Esophagus muscularis mucosa (tissue), 4 donors: Measurements from ENCODE around the gene FEM1A. TPM values are rescaled to one million over a fixed set of nuclear protein-coding genes. Genes with fewer than 3 reads are reported as not detected.
"Not testable (repeated sequence)": the region's sequence is repeated elsewhere in the genome, so short reads cannot be mapped to it uniquely, and the experiment has no call there.

Experiments used
- DNase-seq: peaks from one replicate; pipeline ENCODE4 v3.0.0-alpha.2; 2017; ENCODE audit errors: extremely low spot score
- H3K27ac ChIP-seq, 4 donors: fragments of 200-600 bp; sonication (generic); replicated peaks in 1 of 4; 1 replicate in 3 of 4; 2 replicates in 1 of 4; pipeline ENCODE4 v1.5.1; 2016 to 2019; ENCODE audit warnings: mild to moderate bottlenecking in 1 of 4
- H3K27me3 ChIP-seq, 4 donors: fragments of 200-600 bp; sonication (generic); one replicate each; pipeline versions ENCODE4 v1.5.1 to v1.6.0; 2016 to 2019
- H3K36me3 ChIP-seq, 4 donors: fragments of 200-600 bp; sonication (generic); one replicate each; pipeline ENCODE4 v1.5.1; 2016 to 2019
- H3K4me1 ChIP-seq, 4 donors: fragments of 200-600 bp; sonication (generic); one replicate each; pipeline ENCODE4 v1.5.1; 2016 to 2019
- H3K4me3 ChIP-seq, 4 donors: fragments of 200-600 bp; sonication (generic); 1 replicate in 2 of 4; 2 replicates in 2 of 4; pipeline ENCODE4 v1.5.1; 2016 to 2019; ENCODE audit warnings: mild to moderate bottlenecking in 4 of 4, moderate library complexity in 1 of 4
- H3K9me3 ChIP-seq, 4 donors: fragments of 200-600 bp; sonication (generic); 1 replicate in 3 of 4; 2 replicates in 1 of 4; pipeline ENCODE4 v1.5.1; 2016 to 2019
- EP300 ChIP-seq: sonication (generic); formaldehyde crosslinking; IDR thresholded peaks from one replicate; pipeline ENCODE4 v1.6.1; 2017; ENCODE audit warnings: antibody characterized with exemption
- POLR2A ChIP-seq: fragments of 450-650 bp; IDR thresholded peaks from one replicate; pipeline ENCODE4 v1.6.1; 2017; ENCODE audit warnings: antibody characterized with exemption, moderate library complexity, mild to moderate bottlenecking, low read depth
- POLR2AphosphoS5 ChIP-seq, 2 donors: sonication (generic); formaldehyde crosslinking; IDR thresholded peaks; one replicate each; pipeline ENCODE4 v1.6.1; 2017; ENCODE audit warnings: antibody characterized with exemption in 2 of 2
- WGBS: methylation state at CpG from one replicate; pipeline ENCODE4 v1.1.5; 2018; 5-methylcytosine and 5-hydroxymethylcytosine counted together
- intact Hi-C: fragments of 100-400 bp; cut with DNase I; formaldehyde crosslinking; loops from one replicate; pipeline ENCODE4 v1.15.1; 2023
- total RNA-seq, 4 donors: library from RNA; depleted of rRNA; stranded (reverse); fragments of >200 nt; gene quantifications; one replicate each; pipeline versions ENCODE4 v1.1.0 to v1.2.1, GENCODE V29; 2016
- TF ChIP-seq, protein P1 (sequence below), 3 experiments: fragments of 200-600 bp in 2 of 3; fragments of 450-650 bp in 1 of 3; sonication (generic) in 2 of 3; IDR thresholded peaks; one replicate each; pipeline ENCODE4 v1.5.1; 2017 to 2019; ENCODE audit warnings: antibody characterized with exemption in 3 of 3, mild to moderate bottlenecking in 2 of 3, moderate library complexity in 1 of 3

Gene FEM1A
- total RNA-seq, 4 donors from 2014 or later = 16.2 to 22.8 (median 19.9) TPM

DNA sequence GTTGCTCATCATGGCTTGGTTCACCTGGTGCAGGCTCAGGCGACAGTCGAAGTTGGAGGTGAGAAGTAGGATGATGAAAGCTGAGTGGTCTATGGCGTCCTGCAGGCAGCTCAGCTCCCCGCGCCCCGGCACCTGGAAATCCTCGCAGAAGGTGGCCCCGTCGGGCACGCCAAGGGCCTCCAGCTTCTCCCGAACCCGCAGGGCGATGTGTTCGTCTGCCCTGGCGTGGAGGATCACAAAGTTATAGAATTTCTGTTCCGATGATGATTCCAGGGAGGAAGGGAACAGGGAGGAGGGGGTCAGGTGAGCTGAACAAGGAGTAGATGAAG lies 25.4 kb downstream of the FEM1A start:
- Histone ChIP-seq H3K4me1 (peaks cover 21 to 33% (median 29%) of the 10 kb centered on the region in 4 donors), H3K9me3 (no peaks in the 10 kb centered on the region), H3K36me3 (peaks cover 22 to 41% (median 32%) of the 10 kb centered on the region in 4 donors), H3K27me3 (no peaks in the 10 kb centered on the region), H3K27ac (peak overlapping the region in 1 of 4 donors; percentile 73), H3K4me3 (no peak overlapping the region)
- 95% methylated on average over 14 of the region's 16 CpGs for WGBS
- intact Hi-C loops = no loop called here
- TF ChIP-seq, protein P1, sequence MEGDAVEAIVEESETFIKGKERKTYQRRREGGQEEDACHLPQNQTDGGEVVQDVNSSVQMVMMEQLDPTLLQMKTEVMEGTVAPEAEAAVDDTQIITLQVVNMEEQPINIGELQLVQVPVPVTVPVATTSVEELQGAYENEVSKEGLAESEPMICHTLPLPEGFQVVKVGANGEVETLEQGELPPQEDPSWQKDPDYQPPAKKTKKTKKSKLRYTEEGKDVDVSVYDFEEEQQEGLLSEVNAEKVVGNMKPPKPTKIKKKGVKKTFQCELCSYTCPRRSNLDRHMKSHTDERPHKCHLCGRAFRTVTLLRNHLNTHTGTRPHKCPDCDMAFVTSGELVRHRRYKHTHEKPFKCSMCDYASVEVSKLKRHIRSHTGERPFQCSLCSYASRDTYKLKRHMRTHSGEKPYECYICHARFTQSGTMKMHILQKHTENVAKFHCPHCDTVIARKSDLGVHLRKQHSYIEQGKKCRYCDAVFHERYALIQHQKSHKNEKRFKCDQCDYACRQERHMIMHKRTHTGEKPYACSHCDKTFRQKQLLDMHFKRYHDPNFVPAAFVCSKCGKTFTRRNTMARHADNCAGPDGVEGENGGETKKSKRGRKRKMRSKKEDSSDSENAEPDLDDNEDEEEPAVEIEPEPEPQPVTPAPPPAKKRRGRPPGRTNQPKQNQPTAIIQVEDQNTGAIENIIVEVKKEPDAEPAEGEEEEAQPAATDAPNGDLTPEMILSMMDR (IDR thresholded peaks at IDR 0.05) = no peak
- TF ChIP-seq POLR2A (no peak), EP300 (no peak), POLR2AphosphoS5 (IDR thresholded peaks at IDR 0.05) (no peak)
- no peak for DNase-seq

- Histone ChIP-seq H3K9me3 (no peaks in the 10 kb centered on the region), H3K27ac (no peak overlapping the region), H3K36me3 (peaks cover 22 to 47% (median 32%) of the 10 kb centered on the region in 4 donors), H3K4me3 (no peak overlapping the region), H3K27me3 (no peaks in the 10 kb centered on the region), H3K4me1 (peaks cover 16 to 28% (median 22%) of the 10 kb centered on the region in 4 donors)
- DNase-seq = no peak
- intact Hi-C loops = no loop called here
- WGBS = 87% methylated on average over 5 of the region's 32 CpGs
- TF ChIP-seq EP300 = no peak
- TF ChIP-seq, protein P1 (IDR thresholded peaks at IDR 0.05) = no peak
- no peak for TF ChIP-seq POLR2AphosphoS5 (IDR thresholded peaks at IDR 0.05)
- TF ChIP-seq POLR2A = no peak
Observed at GRCh38 chr19:4817467-4818277, 26.1 kb downstream of the FEM1A start.

GRCh38 chr19:4821265-4821664 lies 29.7 kb downstream of the FEM1A start:
- intact Hi-C loops = no loop called here
- Histone ChIP-seq H3K9me3 (no peaks in the 10 kb centered on the region), H3K4me1 (peaks cover 0 to 3% (median 2%) of the 10 kb centered on the region in 4 donors), H3K36me3 (peaks cover 20 to 58% (median 32%) of the 10 kb centered on the region in 4 donors), H3K4me3 (no peak overlapping the region), H3K27me3 (no peaks in the 10 kb centered on the region), H3K27ac (no peak overlapping the region)
- TF ChIP-seq EP300 (no peak), POLR2A (no peak), POLR2AphosphoS5 (IDR thresholded peaks at IDR 0.05) (no peak)
- TF ChIP-seq, protein P1 (IDR thresholded peaks at IDR 0.05) = no peak
- DNase-seq = no peak
- WGBS = 81% methylated on average over 4 of the region's 4 CpGs

DNA sequence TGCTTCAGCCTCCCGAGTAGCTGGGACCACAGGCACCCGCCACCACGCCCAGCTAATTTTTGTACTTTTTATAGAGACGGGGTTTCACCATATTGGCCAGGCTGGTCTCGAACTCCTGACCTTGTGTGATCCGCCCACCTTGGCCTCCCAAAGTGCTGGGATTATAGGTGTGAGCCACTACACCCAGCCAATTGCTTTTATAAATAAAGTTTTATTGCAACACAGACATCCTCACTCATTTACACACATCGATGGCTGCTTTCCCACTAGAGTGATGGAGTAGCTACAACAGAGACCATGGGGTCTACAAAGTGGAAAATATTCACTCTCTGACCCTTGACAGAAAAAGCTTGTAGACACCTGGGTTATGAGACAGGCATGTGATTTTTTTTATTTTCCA lies 30.8 kb downstream of the FEM1A start:
- H3K27ac ChIP-seq, H3K9me3 ChIP-seq, H3K27me3 ChIP-seq, H3K4me1 ChIP-seq, H3K4me3 ChIP-seq, intact Hi-C loops, DNase-seq: not testable (repeated sequence)
- WGBS = 98% methylated on average over 7 of the region's 7 CpGs
- H3K36me3 ChIP-seq = peaks cover 17 to 48% (median 22%) of the 10 kb centered on the region in 4 donors

DNA sequence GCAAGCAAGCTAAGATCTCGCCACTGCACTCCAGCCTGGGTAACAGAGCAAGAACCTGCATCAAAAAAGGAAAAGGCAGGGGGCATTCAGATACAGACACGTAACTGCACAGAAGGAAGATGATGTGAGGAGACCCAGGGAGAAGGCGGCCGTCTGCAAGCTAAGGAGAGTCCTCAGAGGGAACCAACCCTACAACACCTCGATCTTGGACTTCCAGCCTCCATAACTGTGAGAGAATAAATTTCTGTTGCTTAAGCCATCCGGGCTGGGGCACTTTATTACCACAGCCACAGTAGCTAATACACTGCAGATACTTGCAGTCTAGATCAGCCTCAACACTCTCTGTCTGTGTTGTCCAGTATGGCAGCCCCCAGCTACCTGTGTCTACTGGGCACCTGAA lies 32.0 kb downstream of the FEM1A start:
- TF ChIP-seq POLR2A (no peak), EP300 (no peak)
- TF ChIP-seq, protein P1 (IDR thresholded peaks at IDR 0.05) = no peak
- 89% methylated on average over 6 of the region's 6 CpGs for WGBS

More for the DNA sequence above, 32.0 kb downstream of the FEM1A start:
- Histone ChIP-seq H3K4me3 (no peak overlapping the region), H3K36me3 (peaks cover 4 to 35% (median 9%) of the 10 kb centered on the region in 4 donors), H3K4me1 (no peaks in the 10 kb centered on the region), H3K27ac (no peak overlapping the region), H3K9me3 (no peaks in the 10 kb centered on the region), H3K27me3 (no peaks in the 10 kb centered on the region)
- DNase-seq = no peak
- intact Hi-C loops = no loop called here
